C4-2B (cell line): ENCODE data around the gene ATOSA.

ENCODE experiments used
- ZFX ChIP-seq: fragments of 450-650 bp; IDR thresholded peaks from 2 replicates; pipeline ENCODE4 v1.6.1; 2017
- TF ChIP-seq, protein P1 (sequence below): fragments of 450-650 bp; conservative IDR thresholded peaks from 2 replicates; pipeline ENCODE4 v1.5.1; 2017; ENCODE audit warnings: mild to moderate bottlenecking

- TF ChIP-seq, protein P1, sequence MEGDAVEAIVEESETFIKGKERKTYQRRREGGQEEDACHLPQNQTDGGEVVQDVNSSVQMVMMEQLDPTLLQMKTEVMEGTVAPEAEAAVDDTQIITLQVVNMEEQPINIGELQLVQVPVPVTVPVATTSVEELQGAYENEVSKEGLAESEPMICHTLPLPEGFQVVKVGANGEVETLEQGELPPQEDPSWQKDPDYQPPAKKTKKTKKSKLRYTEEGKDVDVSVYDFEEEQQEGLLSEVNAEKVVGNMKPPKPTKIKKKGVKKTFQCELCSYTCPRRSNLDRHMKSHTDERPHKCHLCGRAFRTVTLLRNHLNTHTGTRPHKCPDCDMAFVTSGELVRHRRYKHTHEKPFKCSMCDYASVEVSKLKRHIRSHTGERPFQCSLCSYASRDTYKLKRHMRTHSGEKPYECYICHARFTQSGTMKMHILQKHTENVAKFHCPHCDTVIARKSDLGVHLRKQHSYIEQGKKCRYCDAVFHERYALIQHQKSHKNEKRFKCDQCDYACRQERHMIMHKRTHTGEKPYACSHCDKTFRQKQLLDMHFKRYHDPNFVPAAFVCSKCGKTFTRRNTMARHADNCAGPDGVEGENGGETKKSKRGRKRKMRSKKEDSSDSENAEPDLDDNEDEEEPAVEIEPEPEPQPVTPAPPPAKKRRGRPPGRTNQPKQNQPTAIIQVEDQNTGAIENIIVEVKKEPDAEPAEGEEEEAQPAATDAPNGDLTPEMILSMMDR, result no peak
- no peak for TF ChIP-seq ZFX
Measured at GRCh38 chr15:52682200-52682599, 3.0 kb upstream of the ATOSA start.
